Type B pancreatic cell (in vitro differentiated cells): ENCODE measurements around the gene SNX10. TPM values are rescaled to one million over a fixed set of nuclear protein-coding genes. Genes with fewer than 3 reads are reported as not detected.

Source experiments
- DNase-seq: peaks from one replicate; pipeline ENCODE4 v3.0.0; 2021; ENCODE audit warnings: mixed read lengths; ENCODE audit not compliant: unreplicated experiment; ENCODE audit errors: extremely low spot score
- H3K27ac Mint-ChIP-seq: 2 replicates; pipeline ENCODE4 v1.8.0; 2021; ENCODE audit warnings: mild to moderate bottlenecking, mixed read lengths
- H3K27me3 Mint-ChIP-seq: 2 replicates; pipeline ENCODE4 v1.8.0; 2021; ENCODE audit warnings: mixed read lengths
- H3K36me3 Mint-ChIP-seq: 2 replicates; pipeline ENCODE4 v1.8.0; 2021; ENCODE audit warnings: mixed read lengths
- H3K4me1 Mint-ChIP-seq: one replicate; pipeline ENCODE4 v1.8.0; 2021; ENCODE audit warnings: mixed read lengths; ENCODE audit not compliant: unreplicated experiment
- H3K4me3 Mint-ChIP-seq: 2 replicates; pipeline ENCODE4 v1.8.0; 2021; ENCODE audit warnings: mild to moderate bottlenecking, mixed read lengths
- H3K9me3 Mint-ChIP-seq: 2 replicates; pipeline ENCODE4 v1.8.0; 2021; ENCODE audit warnings: mixed read lengths
- CTCF ChIP-seq: fragments of 200-600 bp; sonication (generic); conservative IDR thresholded peaks from 2 replicates; pipeline ENCODE4 v1.5.0; 2021; ENCODE audit warnings: antibody characterized with exemption, mild to moderate bottlenecking
- total RNA-seq: library from RNA; stranded (reverse); gene quantifications from 2 replicates; pipeline ENCODE4 v1.2.1, GENCODE V29; 2021; ENCODE audit warnings: low replicate concordance

The SNX10 gene
- total RNA-seq, 1 donor from 2014 or later, result 2.8 TPM

- Mint-ChIP-seq H3K4me3 (no peak overlapping the region), H3K27ac (no peak overlapping the region), H3K4me1 (no peaks in the 10 kb centered on the region)
These were observed 24.0 kb upstream of the SNX10 start for GRCh38 chr7:26267601-26268166.

GRCh38 chr7:26275213-26275612, 16.4 kb upstream of the SNX10 start:
- no peak for DNase-seq
- Mint-ChIP-seq H3K9me3 (no peaks in the 10 kb centered on the region), H3K27ac (no peak overlapping the region), H3K36me3 (no peaks in the 10 kb centered on the region), H3K4me3 (no peak overlapping the region), H3K4me1 (no peaks in the 10 kb centered on the region), H3K27me3 (no peaks in the 10 kb centered on the region)
- TF ChIP-seq CTCF, result no peak

More at GRCh38 chr7:26267601-26268166, 24.0 kb upstream of the SNX10 start:
- H3K9me3 Mint-ChIP-seq, result peaks cover 12% of the 10 kb centered on the region
- H3K27me3 Mint-ChIP-seq, result peaks cover 3% of the 10 kb centered on the region
- no peak for DNase-seq
- TF ChIP-seq CTCF, result no peak
- H3K36me3 Mint-ChIP-seq, result no peaks in the 10 kb centered on the region

- H3K36me3 Mint-ChIP-seq, result no peaks in the 10 kb centered on the region
- no peaks in the 10 kb centered on the region for H3K4me1 Mint-ChIP-seq
- DNase-seq, result no peak
- H3K4me3 Mint-ChIP-seq, result no peak overlapping the region
- no peak overlapping the region for H3K27ac Mint-ChIP-seq
- no peaks in the 10 kb centered on the region for H3K9me3 Mint-ChIP-seq
- no peaks in the 10 kb centered on the region for H3K27me3 Mint-ChIP-seq
- TF ChIP-seq CTCF, result no peak
These were observed 12.9 kb upstream of the SNX10 start for GRCh38 chr7:26278770-26279169.

- Mint-ChIP-seq H3K27ac (no peak overlapping the region), H3K9me3 (no peaks in the 10 kb centered on the region), H3K4me1 (no peaks in the 10 kb centered on the region), H3K4me3 (no peak overlapping the region), H3K27me3 (no peaks in the 10 kb centered on the region), H3K36me3 (no peaks in the 10 kb centered on the region)
- TF ChIP-seq CTCF, result no peak
- no peak for DNase-seq
These were observed 12.3 kb upstream of the SNX10 start for GRCh38 chr7:26279405-26279804.

- Mint-ChIP-seq H3K4me1 (no peaks in the 10 kb centered on the region), H3K36me3 (no peaks in the 10 kb centered on the region), H3K27me3 (no peaks in the 10 kb centered on the region), H3K4me3 (no peak overlapping the region), H3K9me3 (no peaks in the 10 kb centered on the region), H3K27ac (no peak overlapping the region)
- DNase-seq, result no peak
- TF ChIP-seq CTCF, result no peak
These were observed 11.6 kb upstream of the SNX10 start for GRCh38 chr7:26280097-26280496.

- Mint-ChIP-seq H3K36me3 (no peaks in the 10 kb centered on the region), H3K27ac (no peak overlapping the region), H3K4me1 (no peaks in the 10 kb centered on the region), H3K9me3 (no peaks in the 10 kb centered on the region), H3K27me3 (no peaks in the 10 kb centered on the region), H3K4me3 (no peak overlapping the region)
- no peak for DNase-seq
- no peak for TF ChIP-seq CTCF
These were observed 10.9 kb upstream of the SNX10 start for GRCh38 chr7:26280723-26281122.
